ENCODE data around the gene LRRN2. TPM values are rescaled to one million over a fixed set of nuclear protein-coding genes. Genes with fewer than 3 reads are reported as not detected.

The LRRN2 gene
- total and polyA plus RNA-seq, 9 of the 15 experiments (the other 6 are each of a cell fraction or from before 2014, with no cell fraction given), result 0.05 TPM; not detected in 8

DNA sequence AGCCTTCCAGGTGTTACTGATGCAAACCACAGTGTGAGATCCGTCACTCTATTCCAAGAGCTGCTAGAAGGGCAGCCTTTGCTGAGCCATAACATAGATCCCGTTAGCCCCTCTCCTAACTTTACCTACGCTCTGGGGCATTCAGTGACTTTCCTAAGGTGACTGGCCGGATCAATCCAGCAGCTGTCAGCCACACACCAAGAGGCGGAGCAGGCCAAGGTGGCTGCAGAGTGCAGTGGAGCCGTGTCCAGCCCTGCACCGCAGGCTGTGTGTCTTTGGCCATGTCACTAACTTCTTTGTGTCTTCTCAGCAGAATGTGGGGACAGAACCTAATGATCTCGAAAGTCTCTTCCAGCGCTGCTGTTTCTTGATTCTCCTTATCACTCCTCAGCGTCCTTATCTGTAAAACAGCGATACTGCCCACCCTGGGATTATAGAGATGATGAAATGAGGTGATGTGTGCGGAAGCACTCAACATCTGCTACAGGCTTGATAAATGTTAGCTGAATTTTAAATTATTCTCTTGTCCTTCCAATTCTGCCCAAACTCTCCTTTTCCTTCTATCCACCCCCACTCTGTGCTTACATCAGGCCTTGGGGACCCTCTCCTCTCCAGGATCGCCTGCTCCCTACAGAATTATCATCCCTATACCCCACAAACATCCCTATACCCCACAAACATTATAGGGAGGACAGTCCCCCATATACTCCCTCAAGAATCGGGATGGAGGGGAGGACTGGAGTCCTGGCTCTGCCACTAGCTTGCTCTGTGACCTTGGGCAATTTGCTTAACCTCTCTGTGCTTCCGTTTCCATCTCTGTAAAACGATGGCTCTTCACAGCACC lies 25.8 kb upstream of the LRRN2 start:
- Histone ChIP-seq H3K9ac (ENCODE audit: insufficient read depth in 1 of 2, low read depth in 2 of 2, low read length in 2 of 2) (peak overlapping the region; percentile 65 to 80; a peak in 3 of 4 replicates), H3K27ac (ENCODE audit: extremely low read depth, low read depth, low read length) (peak overlapping the region; percentile 75), H2AFZ (ENCODE audit: low read depth, low read length) (peak overlapping the region; percentile 67), H3K9me3 (replicated peaks; ENCODE audit: control insufficient read depth, insufficient read depth, low read depth, low read length) (no peaks in the 10 kb centered on the region), H3K4me3 (no peak overlapping the region), H3K79me2 (ENCODE audit: control insufficient read depth, insufficient read depth, low read length) (no peaks in the 10 kb centered on the region), H4K20me1 (replicated peaks; ENCODE audit: control insufficient read depth, insufficient read depth, low read length) (no peaks in the 10 kb centered on the region), H3K9me1 (ENCODE audit: control insufficient read depth, insufficient read depth, low read length) (no peaks in the 10 kb centered on the region), H3K27me3 (ENCODE audit: control insufficient read depth in 2 of 2, insufficient read depth in 2 of 2, low read length in 2 of 2) (no peaks in the 10 kb centered on the region), H3K4me2 (ENCODE audit: insufficient read depth, low read length) (peak overlapping the region; percentile 78), H3K36me3 (ENCODE audit: control insufficient read depth, insufficient read depth, low read length) (no peaks in the 10 kb centered on the region), H3K4me1 (replicated peaks in 1 of 2; ENCODE audit: control insufficient read depth in 2 of 2, insufficient read depth in 2 of 2, low read length in 2 of 2) (peaks cover 26 to 71% of the 10 kb centered on the region in 2 experiments)
- FAIRE-seq, result peak; percentile 87
- CTCF ChIA-PET (ENCODE audit: low intra/inter-chr PET ratio), result no interaction called here
- POLR2A ChIA-PET, result interaction anchor here (0.6 to 1.7 kb wide), 7 partner anchors 18 to 1027 kb away, joined by 3 to 5 read pairs (median 3); partner anchors contain the start of gene MDM4
- WGBS (ENCODE audit: insufficient coverage, low coverage, missing lambda C conversion rate), result 5% methylated on average over 16 of the region's 16 CpGs
- in situ Hi-C loops (cut with MboI) (no loop called here), intact Hi-C loops (cut with micrococcal nuclease) (loop anchor here (1.0 to 5.0 kb wide), 2 partner anchors 39 to 51 kb away; no protein-coding TSS in a partner anchor)
- peak; percentile 60 to 89 (median 76) for DNase-seq (ENCODE audit: extremely low read depth in 1 of 4, low spot score in 3 of 4)
- peak; percentile 82 for ATAC-seq
- no TSS peak for BruUV-seq (replicated peaks)
- TF ChIP-seq PHF21A (IDR thresholded peaks at IDR 0.05; ENCODE audit: borderline replicate concordance, low read depth), result 0 out of 2 replicates have a peak, but pooled peaks have one; percentile 9
- 0 out of 2 replicates have a peak, but pooled peaks have one; percentile 3 for TF ChIP-seq E2F3 (CRISPR knock-in tag; IDR thresholded peaks at IDR 0.05)
- TF ChIP-seq MYBL2 (IDR thresholded peaks at IDR 0.05; ENCODE audit: low read depth), result no peak
- no peak for TF ChIP-seq MYBL2 (CRISPR knock-in tag; IDR thresholded peaks at IDR 0.05; ENCODE audit: borderline replicate concordance)
- peak; percentile 84 for TF ChIP-seq ZEB2 (IDR thresholded peaks at IDR 0.05)
- TF ChIP-seq DNMT1 (IDR thresholded peaks at IDR 0.05), result 0 out of 2 replicates have a peak, but pooled peaks have one; percentile 29
- TF ChIP-seq, protein P1, sequence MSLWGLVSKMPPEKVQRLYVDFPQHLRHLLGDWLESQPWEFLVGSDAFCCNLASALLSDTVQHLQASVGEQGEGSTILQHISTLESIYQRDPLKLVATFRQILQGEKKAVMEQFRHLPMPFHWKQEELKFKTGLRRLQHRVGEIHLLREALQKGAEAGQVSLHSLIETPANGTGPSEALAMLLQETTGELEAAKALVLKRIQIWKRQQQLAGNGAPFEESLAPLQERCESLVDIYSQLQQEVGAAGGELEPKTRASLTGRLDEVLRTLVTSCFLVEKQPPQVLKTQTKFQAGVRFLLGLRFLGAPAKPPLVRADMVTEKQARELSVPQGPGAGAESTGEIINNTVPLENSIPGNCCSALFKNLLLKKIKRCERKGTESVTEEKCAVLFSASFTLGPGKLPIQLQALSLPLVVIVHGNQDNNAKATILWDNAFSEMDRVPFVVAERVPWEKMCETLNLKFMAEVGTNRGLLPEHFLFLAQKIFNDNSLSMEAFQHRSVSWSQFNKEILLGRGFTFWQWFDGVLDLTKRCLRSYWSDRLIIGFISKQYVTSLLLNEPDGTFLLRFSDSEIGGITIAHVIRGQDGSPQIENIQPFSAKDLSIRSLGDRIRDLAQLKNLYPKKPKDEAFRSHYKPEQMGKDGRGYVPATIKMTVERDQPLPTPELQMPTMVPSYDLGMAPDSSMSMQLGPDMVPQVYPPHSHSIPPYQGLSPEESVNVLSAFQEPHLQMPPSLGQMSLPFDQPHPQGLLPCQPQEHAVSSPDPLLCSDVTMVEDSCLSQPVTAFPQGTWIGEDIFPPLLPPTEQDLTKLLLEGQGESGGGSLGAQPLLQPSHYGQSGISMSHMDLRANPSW (CRISPR knock-in tag; IDR thresholded peaks at IDR 0.05), result peak; percentile 81; the same call in 1 of the 2 replicates
- TF ChIP-seq ZNF41 (CRISPR knock-in tag; conservative IDR thresholded peaks at IDR 0.05), result 0 out of 2 replicates have a peak, but pooled peaks have one; percentile 64
- TF ChIP-seq, protein P2, sequence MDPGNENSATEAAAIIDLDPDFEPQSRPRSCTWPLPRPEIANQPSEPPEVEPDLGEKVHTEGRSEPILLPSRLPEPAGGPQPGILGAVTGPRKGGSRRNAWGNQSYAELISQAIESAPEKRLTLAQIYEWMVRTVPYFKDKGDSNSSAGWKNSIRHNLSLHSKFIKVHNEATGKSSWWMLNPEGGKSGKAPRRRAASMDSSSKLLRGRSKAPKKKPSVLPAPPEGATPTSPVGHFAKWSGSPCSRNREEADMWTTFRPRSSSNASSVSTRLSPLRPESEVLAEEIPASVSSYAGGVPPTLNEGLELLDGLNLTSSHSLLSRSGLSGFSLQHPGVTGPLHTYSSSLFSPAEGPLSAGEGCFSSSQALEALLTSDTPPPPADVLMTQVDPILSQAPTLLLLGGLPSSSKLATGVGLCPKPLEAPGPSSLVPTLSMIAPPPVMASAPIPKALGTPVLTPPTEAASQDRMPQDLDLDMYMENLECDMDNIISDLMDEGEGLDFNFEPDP (CRISPR knock-in tag; IDR thresholded peaks at IDR 0.05), result no peak
- no peak for TF ChIP-seq HNRNPLL (IDR thresholded peaks at IDR 0.05; ENCODE audit: low read depth, low read length, poor library complexity, severe bottlenecking)
- TF ChIP-seq, protein P3, sequence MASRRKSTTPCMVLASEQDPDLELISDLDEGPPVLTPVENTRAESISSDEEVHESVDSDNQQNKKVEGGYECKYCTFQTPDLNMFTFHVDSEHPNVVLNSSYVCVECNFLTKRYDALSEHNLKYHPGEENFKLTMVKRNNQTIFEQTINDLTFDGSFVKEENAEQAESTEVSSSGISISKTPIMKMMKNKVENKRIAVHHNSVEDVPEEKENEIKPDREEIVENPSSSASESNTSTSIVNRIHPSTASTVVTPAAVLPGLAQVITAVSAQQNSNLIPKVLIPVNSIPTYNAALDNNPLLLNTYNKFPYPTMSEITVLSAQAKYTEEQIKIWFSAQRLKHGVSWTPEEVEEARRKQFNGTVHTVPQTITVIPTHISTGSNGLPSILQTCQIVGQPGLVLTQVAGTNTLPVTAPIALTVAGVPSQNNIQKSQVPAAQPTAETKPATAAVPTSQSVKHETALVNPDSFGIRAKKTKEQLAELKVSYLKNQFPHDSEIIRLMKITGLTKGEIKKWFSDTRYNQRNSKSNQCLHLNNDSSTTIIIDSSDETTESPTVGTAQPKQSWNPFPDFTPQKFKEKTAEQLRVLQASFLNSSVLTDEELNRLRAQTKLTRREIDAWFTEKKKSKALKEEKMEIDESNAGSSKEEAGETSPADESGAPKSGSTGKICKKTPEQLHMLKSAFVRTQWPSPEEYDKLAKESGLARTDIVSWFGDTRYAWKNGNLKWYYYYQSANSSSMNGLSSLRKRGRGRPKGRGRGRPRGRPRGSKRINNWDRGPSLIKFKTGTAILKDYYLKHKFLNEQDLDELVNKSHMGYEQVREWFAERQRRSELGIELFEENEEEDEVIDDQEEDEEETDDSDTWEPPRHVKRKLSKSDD (conservative IDR thresholded peaks at IDR 0.05; ENCODE audit: low read length), result no peak

All from K562 (cell line).